Gastroesophageal sphincter (tissue), 4 donors: ENCODE measurements around the gene HM13. TPM values are rescaled to one million over a fixed set of nuclear protein-coding genes. Genes with fewer than 3 reads are reported as not detected.
A peak's percentile ranks its signal among the peaks of the same experiment; 100 is the strongest.

Experiments used
- ATAC-seq: fragments of 150-250 bp; one replicate; pipeline ENCODE4 v1.9.1; 2016; ENCODE audit warnings: mild to moderate bottlenecking, moderate library complexity
- H3K27ac ChIP-seq, 4 donors: fragments of 200-600 bp; sonication (generic) in 3 of 4; 1 replicate in 3 of 4; 2 replicates in 1 of 4; pipeline ENCODE4 v1.5.1; 2016 to 2019
- H3K27me3 ChIP-seq: fragments of 200-600 bp; sonication (generic); one replicate; pipeline ENCODE4 v1.5.1; 2019
- H3K36me3 ChIP-seq, 2 donors: fragments of 200-600 bp; sonication (generic); one replicate each; pipeline ENCODE4 v1.5.1; 2019; ENCODE audit warnings: control low read depth in 1 of 2
- H3K4me1 ChIP-seq, 3 donors: fragments of 200-600 bp; sonication (generic); 1 replicate in 2 of 3; 2 replicates in 1 of 3; pipeline ENCODE4 v1.5.1; 2016 to 2019; ENCODE audit warnings: control low read depth in 2 of 3
- H3K4me3 ChIP-seq, 2 donors: fragments of 200-600 bp; sonication (generic); one replicate each; pipeline ENCODE4 v1.5.1; 2019; ENCODE audit warnings: mild to moderate bottlenecking in 1 of 2, moderate library complexity in 1 of 2
- H3K9me3 ChIP-seq, 3 donors: fragments of 200-600 bp; sonication (generic); one replicate each; pipeline ENCODE4 v1.5.1; 2017 to 2019; ENCODE audit warnings: control low read depth in 2 of 3
- EP300 ChIP-seq: sonication (generic); formaldehyde crosslinking; IDR thresholded peaks from one replicate; pipeline ENCODE4 v1.6.1; 2017; ENCODE audit warnings: antibody characterized with exemption, mild to moderate bottlenecking
- POLR2A ChIP-seq, 2 donors: fragments of 450-650 bp; IDR thresholded peaks; one replicate each; pipeline ENCODE4 v1.6.1; 2017; ENCODE audit warnings: antibody characterized with exemption in 2 of 2, mild to moderate bottlenecking in 2 of 2, moderate library complexity in 1 of 2
- POLR2AphosphoS5 ChIP-seq: sonication (generic); formaldehyde crosslinking; IDR thresholded peaks from one replicate; pipeline ENCODE4 v1.6.1; 2017; ENCODE audit warnings: antibody characterized with exemption
- WGBS, 2 donors: methylation state at CpG; one replicate each; pipeline ENCODE4 v1.1.5; 2018; ENCODE audit warnings: low coverage in 1 of 2; 5-methylcytosine and 5-hydroxymethylcytosine counted together
- total RNA-seq, 4 donors: library from RNA; depleted of rRNA; stranded (reverse); fragments of >200 nt; gene quantifications; one replicate each; pipeline ENCODE4 v1.1.0, GENCODE V29; 2016
- TF ChIP-seq, protein P1 (sequence below), 4 experiments: fragments of 200-600 bp in 2 of 4; fragments of 450-650 bp in 2 of 4; sonication (generic) in 1 of 4; IDR thresholded peaks; one replicate each; pipeline ENCODE4 v1.5.1; 2017 to 2019; ENCODE audit warnings: antibody characterized with exemption in 4 of 4, mild to moderate bottlenecking in 2 of 4, moderate library complexity in 2 of 4

The HM13 gene
- total RNA-seq, 4 donors from 2014 or later: 39.1 to 55.9 (median 44.8) TPM

DNA sequence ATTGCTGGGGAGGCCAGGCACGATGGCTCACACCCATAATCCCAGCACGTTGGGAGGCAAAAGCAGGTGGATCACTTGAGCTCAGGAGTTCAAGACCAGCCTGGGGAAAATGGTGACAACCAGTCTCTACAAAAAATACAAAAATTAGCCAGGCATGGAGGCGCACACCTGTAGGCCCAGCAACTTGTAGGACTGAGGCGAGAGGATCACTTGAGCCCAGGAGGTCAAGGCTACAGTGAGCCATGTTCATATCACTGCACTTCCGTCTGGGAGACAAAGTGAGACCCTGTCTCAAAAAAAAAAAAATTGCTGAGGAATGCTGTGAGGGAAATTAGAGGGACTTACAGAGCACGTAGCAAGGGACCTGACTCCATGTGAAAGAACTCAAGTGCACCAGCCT, 50.0 kb downstream of the HM13 start:
- Histone ChIP-seq H3K27ac (no peak overlapping the region), H3K27me3 (no peaks in the 10 kb centered on the region), H3K36me3 (peaks cover 0 to 92% of the 10 kb centered on the region in 2 donors), H3K4me3 (no peak overlapping the region), H3K4me1 (peaks cover 0 to 49% (median 15%) of the 10 kb centered on the region in 3 donors), H3K9me3 (no peaks in the 10 kb centered on the region)
- TF ChIP-seq, protein P1, sequence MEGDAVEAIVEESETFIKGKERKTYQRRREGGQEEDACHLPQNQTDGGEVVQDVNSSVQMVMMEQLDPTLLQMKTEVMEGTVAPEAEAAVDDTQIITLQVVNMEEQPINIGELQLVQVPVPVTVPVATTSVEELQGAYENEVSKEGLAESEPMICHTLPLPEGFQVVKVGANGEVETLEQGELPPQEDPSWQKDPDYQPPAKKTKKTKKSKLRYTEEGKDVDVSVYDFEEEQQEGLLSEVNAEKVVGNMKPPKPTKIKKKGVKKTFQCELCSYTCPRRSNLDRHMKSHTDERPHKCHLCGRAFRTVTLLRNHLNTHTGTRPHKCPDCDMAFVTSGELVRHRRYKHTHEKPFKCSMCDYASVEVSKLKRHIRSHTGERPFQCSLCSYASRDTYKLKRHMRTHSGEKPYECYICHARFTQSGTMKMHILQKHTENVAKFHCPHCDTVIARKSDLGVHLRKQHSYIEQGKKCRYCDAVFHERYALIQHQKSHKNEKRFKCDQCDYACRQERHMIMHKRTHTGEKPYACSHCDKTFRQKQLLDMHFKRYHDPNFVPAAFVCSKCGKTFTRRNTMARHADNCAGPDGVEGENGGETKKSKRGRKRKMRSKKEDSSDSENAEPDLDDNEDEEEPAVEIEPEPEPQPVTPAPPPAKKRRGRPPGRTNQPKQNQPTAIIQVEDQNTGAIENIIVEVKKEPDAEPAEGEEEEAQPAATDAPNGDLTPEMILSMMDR (IDR thresholded peaks at IDR 0.05): no peak
- TF ChIP-seq POLR2A (IDR thresholded peaks at IDR 0.05): no peak
- TF ChIP-seq EP300: no peak
- no peak for TF ChIP-seq POLR2AphosphoS5
- 82 to 100% methylated on average over 2 to 5 of the region's 6 CpGs for WGBS, 2 donors
- no peak for ATAC-seq

DNA sequence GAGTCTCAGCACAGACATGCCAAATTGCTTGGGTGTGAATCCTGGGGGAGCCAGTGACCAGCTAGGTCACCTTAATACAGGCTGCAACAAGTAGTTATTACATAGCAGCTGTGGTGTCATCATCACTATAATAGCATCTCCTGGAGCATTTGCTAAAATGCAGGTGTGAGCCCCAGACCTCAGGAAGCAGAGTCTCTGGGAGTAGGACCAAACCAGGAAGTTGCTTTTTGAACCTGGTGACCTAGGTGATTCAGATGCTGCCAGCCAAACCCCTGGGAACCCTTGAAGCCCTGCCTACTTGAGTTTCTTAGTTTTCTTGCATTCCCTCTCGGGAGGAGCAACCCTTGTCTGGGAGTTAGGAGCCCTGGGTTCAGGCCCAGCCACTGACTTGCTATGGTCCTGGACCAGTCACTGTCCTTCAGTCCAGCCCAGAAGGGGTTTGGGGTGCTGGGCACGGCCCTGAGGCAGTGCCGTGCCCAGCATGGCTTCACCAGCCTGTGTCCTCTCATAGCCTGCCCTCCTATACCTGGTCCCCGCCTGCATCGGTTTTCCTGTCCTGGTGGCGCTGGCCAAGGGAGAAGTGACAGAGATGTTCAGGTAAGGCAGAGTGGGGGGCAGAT, 51.6 kb downstream of the HM13 start:
- H3K9me3 ChIP-seq: no peaks in the 10 kb centered on the region
- H3K4me1 ChIP-seq: peaks cover 0 to 52% (median 16%) of the 10 kb centered on the region in 3 donors
- H3K36me3 ChIP-seq: peaks cover 0 to 87% of the 10 kb centered on the region in 2 donors
- no peak for ATAC-seq
- no peak overlapping the region for H3K4me3 ChIP-seq
- no peaks in the 10 kb centered on the region for H3K27me3 ChIP-seq
- no peak for TF ChIP-seq EP300
- TF ChIP-seq POLR2A (IDR thresholded peaks at IDR 0.05): no peak
- TF ChIP-seq POLR2AphosphoS5: no peak
- TF ChIP-seq, protein P1 (IDR thresholded peaks at IDR 0.05): no peak
- 88% methylated on average over 1 of the region's 6 CpGs; no CpG with 5 or more reads in 1 of the 2 donors for WGBS, 2 donors
- peak overlapping the region in 2 of 4 donors; percentile 90 to 98 for H3K27ac ChIP-seq

DNA sequence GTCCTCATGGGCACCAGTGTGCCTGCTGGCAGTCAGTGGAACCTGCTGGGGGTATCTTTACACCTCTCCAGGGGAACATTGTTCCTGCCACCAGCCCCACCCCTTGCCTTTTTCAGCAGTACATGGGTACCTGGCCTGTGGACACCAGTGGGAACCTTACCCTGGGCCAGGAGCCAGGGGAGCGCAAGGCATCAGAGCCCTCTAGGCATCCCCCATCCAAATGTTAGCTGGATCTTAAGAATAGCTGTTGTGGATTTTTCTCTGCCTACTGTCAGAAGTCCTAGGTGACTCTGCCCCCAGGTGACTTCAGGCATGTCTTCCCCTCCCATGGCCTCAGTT, 52.0 kb downstream of the HM13 start:
- Histone ChIP-seq H3K27ac (peak overlapping the region in 2 of 4 donors; percentile 90 to 98), H3K27me3 (no peaks in the 10 kb centered on the region), H3K4me1 (peaks cover 0 to 53% (median 12%) of the 10 kb centered on the region in 3 donors), H3K9me3 (no peaks in the 10 kb centered on the region), H3K36me3 (peaks cover 0 to 82% of the 10 kb centered on the region in 2 donors), H3K4me3 (no peak overlapping the region)
- TF ChIP-seq, protein P1 (IDR thresholded peaks at IDR 0.05): no peak
- no peak for TF ChIP-seq POLR2A (IDR thresholded peaks at IDR 0.05)
- no peak for TF ChIP-seq POLR2AphosphoS5
- TF ChIP-seq EP300: no peak
- no CpG with 5 or more reads among the region's 1 CpG for WGBS, 2 donors
- no peak for ATAC-seq

DNA sequence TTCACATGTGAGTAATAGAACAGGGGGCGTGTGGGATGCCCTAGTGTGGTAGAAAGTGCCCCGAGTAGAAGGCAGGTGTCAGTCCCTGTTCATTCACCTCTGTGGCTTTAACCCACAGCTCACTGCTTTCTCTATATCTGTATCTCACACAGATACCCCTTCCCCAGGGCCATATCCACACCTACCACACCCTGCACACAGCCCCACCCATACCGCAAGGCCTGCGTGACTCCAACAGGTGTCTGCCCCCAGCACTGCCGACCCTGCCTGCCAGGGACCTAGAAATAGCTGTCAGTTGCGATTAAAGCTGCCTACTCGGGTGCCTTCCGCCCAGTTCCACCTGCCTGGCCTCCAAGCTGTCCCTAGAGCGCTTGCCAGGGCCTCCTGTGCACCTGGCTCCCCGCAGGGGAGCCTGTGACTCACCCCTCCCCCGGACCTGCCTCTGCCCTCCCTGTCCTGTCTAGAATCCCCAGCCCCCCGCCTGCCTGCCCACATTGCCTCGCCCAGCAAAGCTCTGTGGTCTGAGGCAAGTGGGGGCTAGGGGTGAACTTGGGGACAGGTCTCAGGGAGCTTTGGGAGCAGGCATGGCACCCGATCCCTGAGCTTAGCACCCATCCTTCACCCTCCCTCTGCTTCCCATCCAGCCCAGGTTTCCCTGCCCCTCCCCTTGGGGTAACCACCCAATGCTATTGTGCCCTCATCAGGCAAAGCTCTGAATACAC, 52.6 kb downstream of the HM13 start:
- H3K4me3 ChIP-seq: no peak overlapping the region
- WGBS, 2 donors: 79 to 91% methylated on average over 2 to 9 of the region's 14 CpGs
- H3K4me1 ChIP-seq: peaks cover 0 to 58% (median 11%) of the 10 kb centered on the region in 3 donors
- peaks cover 0 to 77% of the 10 kb centered on the region in 2 donors for H3K36me3 ChIP-seq
- no peak for ATAC-seq
- TF ChIP-seq POLR2AphosphoS5 (no peak), POLR2A (IDR thresholded peaks at IDR 0.05) (no peak), EP300 (no peak)
- TF ChIP-seq, protein P1 (IDR thresholded peaks at IDR 0.05): no peak
- no peaks in the 10 kb centered on the region for H3K27me3 ChIP-seq
- no peaks in the 10 kb centered on the region for H3K9me3 ChIP-seq
- H3K27ac ChIP-seq: peak overlapping the region in 3 of 4 donors; percentile 86 to 98 (median 90)

DNA sequence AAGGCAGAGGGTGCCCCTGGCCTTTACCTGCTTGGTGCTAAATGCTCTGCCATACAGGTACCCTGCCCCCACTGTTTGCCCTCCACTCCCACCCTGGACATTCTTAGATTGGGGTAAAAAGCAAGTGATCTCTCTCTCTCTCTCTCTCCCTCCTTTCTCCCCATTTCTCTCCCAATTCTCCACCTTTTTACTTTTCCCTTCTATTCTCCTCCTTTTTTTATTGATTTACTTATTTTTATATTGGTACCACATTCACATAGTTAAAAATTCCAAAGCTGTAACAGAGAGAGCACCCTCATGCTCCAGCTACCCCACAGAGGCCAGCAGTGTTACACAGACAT, 53.1 kb downstream of the HM13 start:
- ATAC-seq: no peak
- Histone ChIP-seq H3K9me3 (no peaks in the 10 kb centered on the region), H3K27me3 (no peaks in the 10 kb centered on the region), H3K4me3 (no peak overlapping the region), H3K27ac (peak overlapping the region in 3 of 4 donors; percentile 86 to 98 (median 90)), H3K4me1 (peaks cover 0 to 62% (median 15%) of the 10 kb centered on the region in 3 donors), H3K36me3 (peaks cover 0 to 72% of the 10 kb centered on the region in 2 donors)
- TF ChIP-seq EP300: no peak
- TF ChIP-seq POLR2A (IDR thresholded peaks at IDR 0.05): no peak
- TF ChIP-seq, protein P1 (IDR thresholded peaks at IDR 0.05): no peak
- no peak for TF ChIP-seq POLR2AphosphoS5
